C4-2B (cell line): ENCODE data around the gene CRACR2A.

Experiments used
- CTCF ChIP-seq: fragments of 450-650 bp; conservative IDR thresholded peaks from 2 replicates; pipeline ENCODE4 v1.5.1; 2017; ENCODE audit warnings: mild to moderate bottlenecking
- ZFX ChIP-seq: fragments of 450-650 bp; IDR thresholded peaks from 2 replicates; pipeline ENCODE4 v1.6.1; 2017

- no peak for TF ChIP-seq CTCF
- no peak for TF ChIP-seq ZFX
Measured at GRCh38 chr12:3745152-3745551, 7.8 kb downstream of the CRACR2A start.
